HCT116 (cell line): ENCODE measurements around the gene DAPP1. TPM values are rescaled to one million over a fixed set of nuclear protein-coding genes. Genes with fewer than 3 reads are reported as not detected.
A peak's percentile ranks its signal among the peaks of the same experiment; 100 is the strongest.

Experiments used
- ATAC-seq: fragments of 200-7000 bp; cut with Tn5 transposase; 2 replicates; pipeline ENCODE4 v1.9.1; 2020; ENCODE audit warnings: mild to moderate bottlenecking, moderate library complexity
- BruUV-seq: library from RNA; stranded (reverse); fragments of 400-500 nt; replicated peaks from 2 replicates; lab custom pipeline; 2021; lab: Mats Ljungman, UMichigan
- CTCF ChIA-PET: fragments of 300-600 bp; sonication (Branson Sonifier 250); formaldehyde crosslinking; loops from one replicate; lab custom pipeline; 2021; ENCODE audit warnings: antibody characterized with exemption; lab: Charles Lee
- POLR2A ChIA-PET: fragments of 300-600, 350-600 bp; sonication (Branson Sonifier 250); formaldehyde crosslinking; loops from one replicate; lab custom pipeline; 2021; ENCODE audit warnings: antibody characterized with exemption; lab: Charles Lee
- RAD21 ChIA-PET, 2 experiments: fragments of 300-600 bp; sonication (Branson Sonifier 250); formaldehyde crosslinking; loops; one replicate each; lab custom pipeline; 2023; ENCODE audit warnings: low total read pairs in 2 of 2; ENCODE audit not compliant: uncharacterized antibody in 2 of 2, unreplicated experiment in 2 of 2, low non-redundant PET in 1 of 2; lab: Charles Lee
- DNase-seq: peaks from one replicate; pipeline ENCODE4 v3.0.0-alpha.2; 2010; ENCODE audit warnings: low read depth, low spot score
- H2AFZ ChIP-seq: fragments of 200-600 bp; shearing (Covaris generic), sonication (generic); 2 replicates; pipeline ENCODE4 v1.6.1; 2017; ENCODE audit warnings: low read depth, mixed run types, mixed read lengths, antibody characterized with exemption, low read length; ENCODE audit not compliant: poor library complexity, severe bottlenecking
- H3K27ac ChIP-seq: 2 replicates; pipeline ENCODE4 v1.5.1; 2012; ENCODE audit warnings: low read depth, low read length
- H3K27me3 ChIP-seq: fragments of 200-600 bp; sonication (generic); 2 replicates; pipeline ENCODE4 v1.6.1; 2016; ENCODE audit warnings: mixed run types, low read length, mixed read lengths; ENCODE audit not compliant: insufficient read depth
- H3K36me3 ChIP-seq, 2 experiments: fragments of 200-500 bp in 1 of 2; fragments of 200-600 bp in 1 of 2; sonication (Bioruptor generic) in 1 of 2; sonication (generic) in 1 of 2; 2 replicates each; pipeline versions ENCODE4 v1.5.1 to v1.6.1; 2014 to 2016; ENCODE audit warnings: low read length in 2 of 2, inconsistent platforms in 1 of 2, mixed read lengths in 1 of 2, mixed run types in 1 of 2; ENCODE audit not compliant: insufficient read depth in 2 of 2, control insufficient read depth in 1 of 2
- H3K4me1 ChIP-seq, 2 experiments: fragments of 200-600 bp in 1 of 2; sonication (generic) in 1 of 2; 2 replicates each; pipeline versions ENCODE4 v1.5.1 to v1.6.1; 2012 to 2017; ENCODE audit warnings: low read length in 2 of 2, inconsistent platforms in 1 of 2, mild to moderate bottlenecking in 1 of 2, mixed read lengths in 1 of 2, mixed run types in 1 of 2, moderate library complexity in 1 of 2; ENCODE audit not compliant: insufficient read depth in 2 of 2, control insufficient read depth in 1 of 2
- H3K4me2 ChIP-seq: fragments of 200-600 bp; sonication (generic); 2 replicates; pipeline ENCODE4 v1.6.1; 2017; ENCODE audit warnings: mixed run types, low read length, mixed read lengths
- H3K4me3 ChIP-seq, 2 experiments: fragments of 200-600 bp in 1 of 2; sonication (generic) in 1 of 2; replicated peaks in 1 of 2; 2 replicates each; pipeline ENCODE4 v1.5.1; 2011 to 2016; ENCODE audit warnings: low read length in 2 of 2, control low read depth in 1 of 2, low read depth in 1 of 2, mild to moderate bottlenecking in 1 of 2, mixed read lengths in 1 of 2, mixed run types in 1 of 2
- H3K79me2 ChIP-seq: fragments of 200-600 bp; sonication (generic); 2 replicates; pipeline ENCODE4 v1.6.1; 2017; ENCODE audit warnings: mild to moderate bottlenecking, mixed run types, low read length, moderate library complexity, mixed read lengths; ENCODE audit not compliant: insufficient read depth
- H3K9ac ChIP-seq: fragments of 200-600 bp; sonication (generic); 2 replicates; pipeline ENCODE4 v1.6.1; 2016; ENCODE audit warnings: low read length, mixed read lengths
- H3K9me2 ChIP-seq: fragments of 200-600 bp; sonication (generic), shearing (Covaris generic); 2 replicates; pipeline ENCODE4 v1.6.1; 2017; ENCODE audit warnings: mixed run types, mild to moderate bottlenecking, moderate library complexity; ENCODE audit not compliant: insufficient read depth
- H3K9me3 ChIP-seq, 2 experiments: fragments of 200-500 bp in 1 of 2; fragments of 200-600 bp in 1 of 2; sonication (Bioruptor generic) in 1 of 2; sonication (generic) in 1 of 2; 2 replicates each; pipeline ENCODE4 v1.6.1; 2014 to 2017; ENCODE audit warnings: low read length in 2 of 2, mixed read lengths in 2 of 2, inconsistent platforms in 1 of 2, low read depth in 1 of 2, mild to moderate bottlenecking in 1 of 2, mixed run types in 1 of 2, moderate library complexity in 1 of 2; ENCODE audit not compliant: control insufficient read depth in 1 of 2, insufficient read depth in 1 of 2
- H4K20me1 ChIP-seq: fragments of 200-600 bp; sonication (generic), shearing (Covaris generic); 2 replicates; pipeline ENCODE4 v1.6.1; 2017; ENCODE audit warnings: mixed run types, mild to moderate bottlenecking, moderate library complexity; ENCODE audit not compliant: insufficient read depth
- CEBPB ChIP-seq: IDR thresholded peaks from 2 replicates; pipeline ENCODE4 v1.6.1; 2012; ENCODE audit warnings: low read depth
- CTCF ChIP-seq, 3 experiments: fragments of 200-600 bp in 1 of 3; sonication (generic) in 1 of 3; IDR thresholded peaks in 2 of 3; conservative IDR thresholded peaks in 1 of 3; 2 replicates each; pipeline ENCODE4 v1.5.1; 2012 to 2017; ENCODE audit warnings: low read depth in 2 of 3, low read length in 2 of 3, antibody characterized with exemption in 1 of 3, borderline replicate concordance in 1 of 3, control low read depth in 1 of 3, mild to moderate bottlenecking in 1 of 3, mixed read lengths in 1 of 3, mixed run types in 1 of 3, moderate library complexity in 1 of 3; ENCODE audit not compliant: insufficient read depth in 1 of 3
- EZH2 ChIP-seq: fragments of 200-600 bp; sonication (generic); IDR thresholded peaks from 2 replicates; pipeline ENCODE4 v1.6.1; 2017; ENCODE audit warnings: antibody characterized with exemption, mixed run types
- RAD21 ChIP-seq: IDR thresholded peaks from 2 replicates; pipeline ENCODE4 v1.6.1; 2012; ENCODE audit warnings: low read depth, mild to moderate bottlenecking
- ZNF274 ChIP-seq: fragments of 200-500 bp; sonication (Bioruptor generic); IDR thresholded peaks from 2 replicates; pipeline ENCODE4 v1.6.1; 2014; ENCODE audit warnings: mild to moderate bottlenecking, low read depth, low read length, inconsistent platforms
- intact Hi-C: fragments of 100-400 bp; cut with micrococcal nuclease; formaldehyde crosslinking; loops from 2 replicates; pipeline ENCODE4 v1.10.0; 2022
- total RNA-seq: library from RNA; stranded (reverse); gene quantifications from one replicate; pipeline ENCODE4 v1.2.1, GENCODE V29; 2021; ENCODE audit not compliant: unreplicated experiment

Gene DAPP1
- total RNA-seq, 1 experiment from 2014 or later: 0.76 TPM

- no TSS peak for BruUV-seq
- Histone ChIP-seq H3K36me3 (peaks cover 0 to 5% of the 10 kb centered on the region in 2 experiments; a peak in 2 of 4 replicates), H3K9me2 (no peaks in the 10 kb centered on the region), H3K4me2 (no peak overlapping the region), H2AFZ (no peak overlapping the region), H3K27ac (no peak overlapping the region), H3K4me3 (no peak overlapping the region), H3K27me3 (no peaks in the 10 kb centered on the region), H3K9me3 (no peaks in the 10 kb centered on the region), H3K9ac (no peak overlapping the region), H3K4me1 (no peaks in the 10 kb centered on the region), H3K79me2 (peaks cover 2% of the 10 kb centered on the region), H4K20me1 (no peaks in the 10 kb centered on the region)
- ChIA-PET POLR2A (interaction anchor here (0.7 kb wide), 1 partner anchor 61 kb away, joined by 3 read pairs; the partner anchor contains the start of gene DNAJB14), RAD21 (interaction anchor here (0.9 to 1.2 kb wide), 3 partner anchors 74 to 359 kb away, joined by 3 to 6 read pairs (median 4); no protein-coding TSS in a partner anchor), CTCF (interaction anchor here (0.7 to 2.1 kb wide), 8 partner anchors 9 to 422 kb away, joined by 3 to 35 read pairs (median 5); partner anchors contain the start of gene LAMTOR3)
- DNase-seq (peak; percentile 22), ATAC-seq (no peak)
- intact Hi-C loops: loop anchor here (1.0 to 10.0 kb wide), 4 partner anchors 74 to 766 kb away; no protein-coding TSS in a partner anchor
- TF ChIP-seq EZH2 (no peak), ZNF274 (no peak), CTCF (IDR thresholded peaks at IDR 0.05 in 2 of 3, conservative IDR thresholded peaks at IDR 0.05 in 1 of 3; ENCODE audit: borderline replicate concordance in 1 of 3, insufficient read depth in 1 of 3, low read depth in 2 of 3, low read length in 2 of 3) (peak; percentile 49 to 71 (median 62); a peak in 5 of 6 replicates), CEBPB (no peak), RAD21 (peak; percentile 83)
These were observed 68.5 kb downstream of the DAPP1 start for GRCh38 chr4:99885063-99885664.
